ENCODE measurements around the gene CYFIP1. TPM values are rescaled to one million over a fixed set of nuclear protein-coding genes. Genes with fewer than 3 reads are reported as not detected.

CYFIP1 gene
- total RNA-seq, 1 donor from 2014 or later: 127 TPM

- no peak for DNase-seq (ENCODE audit: low spot score)
Observed at GRCh38 chr15:22890296-22890695, 89.9 kb downstream of the CYFIP1 start.

GRCh38 chr15:22889146-22889818 lies 90.9 kb downstream of the CYFIP1 start:
- DNase-seq (ENCODE audit: low spot score): no peak

GRCh38 chr15:22888120-22888859 lies 91.9 kb downstream of the CYFIP1 start:
- no peak for DNase-seq (ENCODE audit: low spot score)

GRCh38 chr15:22887157-22887951 lies 92.8 kb downstream of the CYFIP1 start:
- DNase-seq (ENCODE audit: low spot score): no peak

- no peak for DNase-seq (ENCODE audit: low spot score)
Observed at GRCh38 chr15:22885120-22885519, 95.0 kb downstream of the CYFIP1 start.

- DNase-seq (ENCODE audit: low spot score): no peak
Observed at GRCh38 chr15:22884344-22884743, 95.8 kb downstream of the CYFIP1 start.

GRCh38 chr15:22883196-22883595 lies 97.0 kb downstream of the CYFIP1 start:
- no peak for DNase-seq (ENCODE audit: low spot score)

- no peak for DNase-seq (ENCODE audit: low spot score)
Observed at GRCh38 chr15:22881739-22882440, 98.3 kb downstream of the CYFIP1 start.

- no peak for DNase-seq (ENCODE audit: low spot score)
Observed at GRCh38 chr15:22880981-22881738, 99.0 kb downstream of the CYFIP1 start.

GRCh38 chr15:22880068-22880980 lies 99.8 kb downstream of the CYFIP1 start:
- DNase-seq (ENCODE audit: low spot score): no peak

- DNase-seq (ENCODE audit: low spot score): no peak
Observed at GRCh38 chr15:22878103-22878502, 102.1 kb downstream of the CYFIP1 start.

GRCh38 chr15:22877607-22878006 lies 102.6 kb downstream of the CYFIP1 start:
- DNase-seq (ENCODE audit: low spot score): no peak

GRCh38 chr15:22877117-22877516 lies 103.1 kb downstream of the CYFIP1 start:
- no peak for DNase-seq (ENCODE audit: low spot score)

- DNase-seq (ENCODE audit: low spot score): no peak
Observed at GRCh38 chr15:22874966-22875365, 105.2 kb downstream of the CYFIP1 start.

GRCh38 chr15:22874256-22874655 lies 105.9 kb downstream of the CYFIP1 start:
- DNase-seq (ENCODE audit: low spot score): no peak

GRCh38 chr15:22873841-22874240 lies 106.3 kb downstream of the CYFIP1 start:
- no peak for DNase-seq (ENCODE audit: low spot score)

- DNase-seq (ENCODE audit: low spot score): no peak
Observed at GRCh38 chr15:22872936-22873701, 107.0 kb downstream of the CYFIP1 start.

- no peak for DNase-seq (ENCODE audit: low spot score)
Observed at GRCh38 chr15:22871481-22872086, 108.6 kb downstream of the CYFIP1 start.

GRCh38 chr15:22870865-22871264 lies 109.3 kb downstream of the CYFIP1 start:
- DNase-seq (ENCODE audit: low spot score): no peak
